GM18870 (cell line): ENCODE measurements around the gene KCNIP1.

Source experiments
- ATAC-seq: cut with Tn5 transposase; IDR thresholded peaks from one replicate; pipeline ENCODE4 v1.9.1; 2021; ENCODE audit warnings: moderate library complexity; ENCODE audit not compliant: unreplicated experiment

The KCNIP1 gene

DNA sequence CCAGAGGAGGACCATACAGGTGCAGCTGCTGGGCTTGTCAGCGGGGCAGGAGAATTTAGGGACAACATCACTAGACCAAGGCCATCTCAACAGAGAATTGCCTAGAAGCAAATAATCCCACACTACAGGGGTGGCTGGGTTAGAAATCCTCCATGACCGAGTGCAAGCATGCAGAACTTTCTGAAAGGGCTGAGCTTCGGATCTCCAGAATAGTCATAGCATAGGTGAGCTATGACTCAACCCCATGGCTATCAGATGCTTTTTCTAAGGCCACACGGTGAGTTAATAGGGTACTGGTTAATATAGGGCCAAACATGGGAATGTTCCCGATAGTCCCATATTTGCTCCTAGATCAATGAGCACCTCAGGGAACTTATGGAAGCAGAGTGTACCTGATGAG lies 4.2 kb downstream of the KCNIP1 start:
- ATAC-seq = peak; percentile 65

DNA sequence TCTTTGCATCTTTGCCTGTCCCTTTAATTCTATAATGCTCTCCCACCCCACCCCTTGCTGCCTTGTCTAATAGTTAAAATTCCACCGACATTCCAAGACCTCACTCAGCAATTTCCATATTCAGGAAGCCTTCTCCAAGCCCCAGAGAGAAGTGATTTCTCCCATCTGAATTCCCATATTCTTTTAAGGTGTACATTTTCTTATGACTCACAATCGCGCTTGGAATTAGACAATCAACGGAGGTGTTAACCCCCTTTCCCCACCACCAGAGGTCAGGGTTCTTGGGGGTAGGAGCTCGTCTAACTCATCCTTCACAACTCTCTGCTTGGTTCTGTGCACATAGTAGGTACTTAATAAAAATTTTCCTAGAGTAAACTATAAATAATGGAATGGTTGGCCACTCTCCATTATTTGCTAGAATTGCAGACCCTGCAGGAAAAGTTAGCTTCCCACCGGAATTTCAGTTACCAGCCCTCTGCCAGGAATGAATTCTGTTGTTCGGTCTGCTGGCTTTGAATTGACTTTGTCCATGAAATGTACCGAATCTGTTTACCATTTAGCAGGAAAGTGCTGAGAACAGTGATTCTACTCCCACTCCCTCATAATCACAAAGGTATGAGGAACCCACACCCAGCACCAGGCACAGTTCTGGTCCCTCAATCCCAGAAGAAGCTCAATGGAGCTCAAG lies 5.0 kb downstream of the KCNIP1 start:
- ATAC-seq = no peak

DNA sequence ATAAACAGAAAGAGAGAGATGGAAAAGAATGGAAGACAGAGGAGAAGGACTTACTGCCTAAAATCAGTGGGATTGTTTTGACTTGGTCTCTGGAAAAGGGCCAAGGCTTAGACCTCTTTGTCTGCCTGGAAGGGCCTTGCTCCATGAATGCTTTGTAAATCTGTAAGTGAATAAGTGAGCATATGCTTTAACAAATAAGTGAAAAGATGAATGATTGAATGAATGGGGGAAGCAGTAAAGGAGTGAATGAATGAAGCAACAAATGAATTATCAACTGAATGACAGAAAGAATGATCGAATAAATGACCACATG lies 5.5 kb downstream of the KCNIP1 start:
- no peak for ATAC-seq

DNA sequence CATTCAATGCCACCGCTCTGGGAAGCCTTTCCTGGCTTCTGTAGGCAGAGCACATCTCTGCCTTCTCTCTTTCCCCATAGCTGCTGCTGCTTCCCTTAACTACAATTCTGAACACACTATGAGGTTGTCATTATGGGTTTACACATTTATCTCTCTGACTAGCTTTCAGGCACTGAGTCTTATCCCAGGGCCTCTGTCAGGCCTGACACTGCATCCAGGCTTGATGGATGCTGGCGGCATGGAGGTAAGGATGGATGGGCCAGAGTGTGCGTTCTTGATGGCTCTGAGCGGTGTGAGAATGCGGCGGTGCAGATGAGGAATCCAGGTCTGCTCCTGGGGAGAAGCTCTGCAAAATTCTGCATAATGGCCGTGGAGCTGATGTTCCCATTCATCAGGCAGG lies 6.3 kb downstream of the KCNIP1 start:
- no peak for ATAC-seq

DNA sequence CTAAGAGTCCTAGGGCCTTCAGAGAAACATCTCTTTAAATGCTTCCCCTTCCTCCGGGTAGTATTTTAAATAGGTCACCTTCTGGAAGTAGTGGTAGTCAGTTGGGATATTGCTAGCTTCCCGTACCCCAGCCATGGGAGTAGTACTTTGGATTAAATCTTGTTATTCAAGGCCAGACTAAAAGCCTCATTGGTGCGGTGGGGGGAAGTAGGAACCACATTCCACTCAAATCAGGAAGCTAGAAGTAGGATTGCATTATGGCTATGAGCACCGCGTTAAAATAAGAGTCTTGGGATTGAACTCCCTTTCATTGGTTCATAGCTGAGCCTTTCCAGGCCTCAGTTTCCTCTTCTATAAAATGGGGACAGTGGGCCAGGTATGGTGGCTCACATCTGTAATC lies 6.7 kb downstream of the KCNIP1 start:
- no peak for ATAC-seq

DNA sequence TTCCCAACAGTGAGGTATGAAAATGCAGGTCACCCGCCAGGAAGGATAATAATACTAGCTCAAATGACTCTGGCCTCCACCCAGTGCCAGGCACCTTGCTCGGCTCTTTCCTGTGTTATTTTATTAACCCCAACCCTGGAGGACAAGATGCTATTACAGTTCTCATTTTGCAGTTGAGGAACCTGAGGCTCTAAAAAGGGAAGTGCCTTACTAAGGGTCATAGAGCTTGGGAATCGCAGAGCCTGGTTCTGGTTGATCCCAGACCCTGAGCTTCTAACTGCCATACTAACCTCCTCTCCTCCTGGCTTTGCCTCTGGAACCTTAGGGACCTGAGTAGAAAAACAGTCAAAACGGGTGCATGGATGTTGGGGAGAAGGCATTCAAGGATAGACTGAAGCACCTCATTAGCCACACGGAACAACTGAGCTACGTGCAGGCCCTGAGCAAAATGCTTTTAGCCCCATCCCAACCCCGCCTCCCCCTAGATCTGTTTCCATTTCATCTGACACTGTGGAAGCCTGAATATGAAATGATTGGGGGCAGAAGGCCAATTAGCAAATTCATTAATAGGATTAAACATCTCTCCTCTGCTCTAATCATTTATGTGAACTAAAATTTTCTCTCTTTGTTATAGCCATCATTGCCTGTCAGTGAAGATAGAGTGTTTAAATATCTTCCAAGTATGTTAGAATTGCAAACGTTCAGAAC lies 7.9 kb downstream of the KCNIP1 start:
- ATAC-seq = no peak

DNA sequence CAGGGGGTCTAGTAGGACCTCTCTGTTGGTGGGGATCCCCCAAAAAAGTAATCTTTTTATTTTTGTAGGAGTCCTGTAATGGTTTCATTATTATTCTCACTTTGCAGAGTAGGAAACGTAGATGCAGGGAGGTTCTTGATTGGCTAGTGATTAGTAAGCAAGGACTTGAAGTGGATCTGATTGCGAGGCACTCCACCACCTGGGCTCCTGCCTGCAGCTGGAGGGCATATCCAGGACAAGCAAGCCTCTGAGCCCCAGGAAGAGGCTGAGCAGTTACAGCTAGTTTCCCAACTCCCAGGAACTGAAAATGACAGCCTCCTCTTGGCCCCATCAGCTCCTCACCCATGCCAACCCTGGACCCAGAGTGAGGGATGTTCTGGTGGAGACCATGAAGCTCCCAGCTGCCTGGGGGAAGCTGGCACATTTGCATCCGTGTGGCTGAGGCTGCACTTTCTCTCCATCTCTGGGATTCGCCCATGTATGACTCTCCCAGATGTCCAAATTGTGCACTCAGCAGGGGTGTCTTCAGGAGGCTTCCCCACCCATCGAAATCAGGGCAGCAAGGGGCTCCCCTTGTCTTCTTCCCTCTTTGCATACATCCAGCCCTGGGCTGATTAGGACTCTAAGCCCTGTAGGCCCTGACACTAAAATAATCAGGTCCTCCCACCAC lies 10.2 kb downstream of the KCNIP1 start:
- no peak for ATAC-seq

DNA sequence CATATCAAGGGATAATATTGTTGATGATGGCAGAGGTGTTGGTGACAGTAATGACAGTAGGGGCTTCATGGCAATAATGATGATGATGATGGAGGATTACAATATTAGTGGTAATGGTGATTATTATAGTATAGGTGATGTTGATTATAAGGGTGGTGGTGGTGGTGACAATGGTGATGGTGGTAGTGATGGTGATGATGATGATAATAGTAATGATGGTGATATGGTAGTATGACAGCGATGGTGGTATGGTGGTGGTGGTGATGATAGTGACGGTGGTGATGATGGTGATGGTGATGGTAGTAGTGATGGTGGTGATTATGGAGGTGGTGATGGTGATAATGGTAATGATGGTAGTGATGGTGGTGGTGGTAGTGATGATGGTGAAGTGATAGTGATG lies 13.6 kb downstream of the KCNIP1 start:
- no peak for ATAC-seq

DNA sequence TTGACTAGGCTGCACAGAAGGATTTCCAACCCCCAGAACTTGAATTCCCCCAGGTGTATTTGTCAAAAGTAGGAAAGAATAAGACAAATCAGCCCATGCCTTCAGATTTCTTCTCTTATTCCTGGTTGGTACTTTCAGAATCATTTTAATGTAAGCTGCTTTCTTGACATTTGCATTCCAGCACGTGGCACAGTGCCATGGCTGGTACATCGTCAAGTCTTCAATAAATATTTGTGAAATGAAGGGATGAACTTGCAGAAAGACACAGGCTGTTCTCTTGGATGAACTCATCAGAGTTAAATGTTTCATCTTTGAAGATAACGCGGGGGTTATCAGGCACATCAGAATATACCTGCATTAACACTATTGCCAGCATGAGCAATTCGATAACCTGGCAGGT lies 14.5 kb downstream of the KCNIP1 start:
- no peak for ATAC-seq

DNA sequence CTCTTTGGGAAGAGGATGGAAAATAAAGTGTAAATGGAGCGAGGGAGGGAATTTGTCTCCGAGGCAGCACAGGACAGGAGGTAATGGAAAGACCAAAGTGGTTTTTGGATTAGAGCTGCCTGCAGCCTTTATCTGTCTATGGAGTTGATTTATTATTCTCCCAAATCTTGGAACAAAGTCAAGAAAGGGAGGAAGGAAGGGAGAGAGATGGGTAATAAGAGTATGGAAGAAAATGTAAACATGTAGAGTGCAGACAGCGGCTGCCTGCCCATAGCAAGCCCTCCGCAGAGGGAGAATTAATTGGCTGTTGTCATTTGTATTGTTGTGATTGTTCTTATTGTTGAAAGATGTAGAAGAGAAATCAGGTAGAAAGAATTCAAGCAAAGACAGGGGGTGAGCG lies 15.7 kb downstream of the KCNIP1 start:
- ATAC-seq = no peak

DNA sequence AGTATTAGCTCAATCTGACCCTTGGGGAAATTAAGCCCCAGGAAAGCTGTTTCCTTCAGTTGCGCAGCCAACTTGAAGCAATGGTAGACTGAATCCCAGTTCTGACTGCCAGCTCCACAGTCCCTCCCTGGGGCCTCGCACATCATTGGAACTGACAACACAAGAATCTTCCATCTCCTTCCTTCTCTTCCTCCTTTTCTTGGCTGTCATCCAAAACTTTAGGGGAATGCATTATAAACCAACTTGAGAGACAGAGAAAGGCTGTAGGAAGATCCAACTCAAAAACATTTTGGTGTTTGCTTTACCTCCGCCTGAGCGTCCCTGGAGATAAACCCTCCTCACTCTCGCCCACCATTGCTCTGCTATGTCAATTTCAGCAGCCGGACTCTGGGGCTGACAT lies 16.6 kb downstream of the KCNIP1 start:
- ATAC-seq = no peak

DNA sequence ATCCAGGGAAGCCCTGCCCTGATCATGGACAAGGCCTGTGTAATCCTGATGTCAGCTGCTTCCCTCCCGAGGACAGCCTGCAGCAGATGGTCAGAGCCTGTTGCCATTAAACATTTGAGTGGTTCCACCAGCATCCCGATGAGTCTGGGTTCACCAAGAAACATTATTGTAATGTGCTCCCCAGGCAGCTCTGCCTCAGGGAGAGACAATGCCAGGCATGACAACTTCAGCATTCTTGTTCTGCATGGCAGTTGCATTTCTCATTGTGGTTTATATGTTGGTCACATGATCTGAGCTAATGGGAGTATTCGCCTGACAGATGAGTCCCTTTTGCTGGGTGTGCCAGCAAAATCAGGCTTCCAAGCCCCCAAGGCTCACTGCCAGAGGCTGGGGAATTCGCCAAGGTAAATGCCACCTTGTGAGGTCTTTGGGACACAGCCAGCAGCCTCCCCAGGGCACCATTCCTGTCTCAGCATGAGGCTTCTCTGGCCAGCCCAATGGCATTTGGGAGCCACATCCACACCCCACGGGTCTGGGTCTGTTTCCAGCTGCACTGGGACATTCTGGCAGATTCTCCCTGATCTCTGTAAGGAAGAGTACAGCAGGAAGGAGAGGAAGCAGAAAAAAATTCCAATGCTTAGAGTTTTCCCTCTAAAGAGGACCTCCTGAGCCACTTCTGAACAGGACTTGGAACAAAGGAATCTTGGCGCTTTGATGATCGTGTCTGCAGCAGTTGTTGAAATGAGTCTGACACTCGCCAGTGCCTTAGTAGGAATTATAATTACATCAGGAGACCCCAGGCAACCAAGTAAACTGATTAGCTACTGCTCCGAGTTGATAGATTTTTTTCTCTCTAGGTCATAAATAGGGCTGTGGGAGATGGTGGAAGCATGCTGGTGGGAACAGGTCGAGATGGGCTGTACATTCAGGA lies 18.7 kb downstream of the KCNIP1 start:
- ATAC-seq = no peak

DNA sequence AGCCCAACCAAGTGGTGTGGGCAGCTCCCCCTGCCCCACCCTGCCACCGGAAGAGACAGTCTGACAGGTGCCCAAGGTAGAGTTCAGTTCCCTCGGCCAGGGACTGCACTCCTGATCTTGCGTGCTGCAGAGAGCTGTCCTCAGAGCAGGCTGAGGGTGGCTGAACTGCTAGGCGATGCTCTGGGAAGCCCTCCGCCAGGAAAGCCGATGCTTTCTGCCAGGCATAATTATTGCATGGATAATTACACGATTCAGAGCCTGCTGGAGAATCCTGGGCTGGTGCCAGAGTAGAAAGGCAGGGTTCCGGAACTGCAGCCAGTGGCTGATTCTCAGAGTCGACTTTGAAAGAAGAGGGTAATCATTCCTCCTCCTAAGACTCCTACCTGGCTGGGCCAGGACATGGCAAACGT lies 19.3 kb downstream of the KCNIP1 start:
- ATAC-seq = no peak

DNA sequence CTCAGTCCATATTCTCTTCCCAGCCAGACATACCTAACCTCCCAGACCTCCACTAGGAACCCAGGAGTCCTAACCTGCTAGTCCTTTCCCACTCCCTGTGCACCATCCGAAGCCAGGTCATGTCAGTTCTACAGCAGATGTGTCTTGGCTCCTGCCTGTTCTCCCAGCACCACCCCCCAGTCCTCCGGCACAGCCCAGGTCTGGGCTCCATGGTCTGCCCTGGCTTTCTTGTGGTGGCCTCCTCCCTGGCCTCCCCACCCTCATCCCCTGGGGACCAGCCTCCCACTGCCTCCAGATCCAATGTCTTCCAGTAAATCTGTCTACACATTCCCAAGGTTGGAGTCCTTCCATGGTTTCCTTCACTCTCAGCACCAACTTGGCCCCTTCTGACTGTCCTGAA lies 20.0 kb downstream of the KCNIP1 start:
- no peak for ATAC-seq

DNA sequence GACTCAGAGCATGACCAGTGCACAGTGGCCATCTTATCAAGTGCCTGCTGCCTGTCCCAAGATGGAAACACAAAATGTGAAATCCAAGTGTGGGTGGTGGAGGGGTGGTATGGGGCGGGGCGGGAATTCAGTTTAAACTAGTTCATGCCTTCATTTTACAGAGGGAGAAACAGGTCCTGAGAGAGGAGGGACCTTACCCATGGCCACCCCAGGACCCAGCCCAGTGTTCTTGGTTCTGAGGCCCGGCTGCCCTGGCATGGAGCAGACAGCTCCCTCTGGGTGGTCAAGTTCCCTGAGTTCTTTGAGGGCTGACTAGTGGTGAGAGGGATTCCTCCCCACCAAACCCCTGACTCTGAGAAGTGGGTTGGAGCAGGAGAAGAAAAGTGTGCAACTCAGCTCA lies 20.8 kb downstream of the KCNIP1 start:
- no peak for ATAC-seq

DNA sequence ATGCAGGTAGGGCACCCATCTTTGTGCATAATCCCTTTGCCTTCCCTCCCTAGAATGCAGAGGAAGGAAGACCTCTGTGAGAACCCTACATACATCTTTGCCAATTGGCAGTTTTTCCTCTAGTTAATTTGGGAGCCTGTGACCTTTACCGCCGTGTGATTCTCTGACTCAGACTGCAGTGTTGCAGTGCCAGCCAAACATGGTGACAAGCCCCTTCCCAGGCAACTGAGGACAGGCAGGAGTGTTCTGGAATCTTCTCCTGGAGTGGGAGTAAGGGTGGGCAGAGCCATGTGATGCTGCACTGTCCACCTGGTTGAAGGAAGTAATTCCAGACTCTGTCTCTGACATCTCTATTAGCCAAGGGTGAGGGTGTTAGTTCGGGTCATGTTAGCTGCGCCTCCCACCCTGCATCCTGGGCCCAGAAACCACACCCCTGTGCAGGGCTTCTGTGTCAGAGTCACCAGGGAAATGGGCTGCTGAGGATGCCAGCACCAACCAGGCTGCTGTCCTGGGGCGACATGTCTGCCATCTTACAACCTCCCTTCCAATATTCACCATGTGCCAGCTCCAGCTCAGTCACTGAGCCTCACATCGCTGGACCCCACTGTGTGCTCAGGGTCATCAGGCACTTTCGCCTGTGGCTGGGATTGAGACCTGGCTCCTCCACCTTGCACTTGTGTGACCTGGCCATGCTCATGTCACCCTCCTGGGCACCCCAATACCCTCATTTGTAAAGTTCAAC lies 21.8 kb downstream of the KCNIP1 start:
- no peak for ATAC-seq

DNA sequence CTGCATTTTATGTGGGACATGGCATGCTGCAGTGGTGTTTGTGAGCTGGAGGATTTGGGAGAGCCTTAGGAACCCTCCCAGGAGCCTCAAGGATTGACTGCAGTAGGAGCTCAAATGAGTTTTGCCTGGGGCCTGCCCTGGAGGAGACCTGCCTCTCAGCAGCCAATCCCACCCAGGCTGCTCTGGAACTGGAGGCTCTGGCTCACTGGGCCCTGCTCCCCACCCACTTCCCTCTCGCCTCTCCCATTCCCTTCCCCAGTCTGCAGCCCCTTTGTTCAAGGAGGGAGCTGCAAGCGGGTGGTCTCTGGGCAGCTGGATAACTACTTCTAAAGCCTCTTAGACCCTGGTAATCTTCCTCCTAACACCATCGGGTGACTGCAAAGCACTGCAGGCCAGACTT lies 24.2 kb downstream of the KCNIP1 start:
- no peak for ATAC-seq

DNA sequence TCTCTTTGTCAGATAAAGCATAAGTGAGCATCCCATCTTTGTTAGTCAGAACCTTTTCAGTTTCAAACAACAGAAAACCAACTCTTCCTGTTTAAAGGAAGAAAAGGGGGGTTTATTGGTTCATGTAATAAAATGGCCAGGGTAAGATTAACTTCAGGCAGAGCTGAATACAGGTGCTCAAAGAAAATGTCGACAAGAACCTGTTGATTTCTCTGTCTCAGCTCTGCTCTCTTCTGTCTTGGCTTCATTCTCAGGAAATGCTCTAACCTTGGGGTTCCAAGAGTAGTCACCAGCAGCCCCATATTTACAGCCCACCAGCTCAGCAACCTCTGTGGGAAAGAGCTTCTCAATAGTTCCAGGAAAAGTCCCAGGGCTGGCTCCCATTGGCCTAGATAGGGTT lies 25.2 kb downstream of the KCNIP1 start:
- no peak for ATAC-seq

DNA sequence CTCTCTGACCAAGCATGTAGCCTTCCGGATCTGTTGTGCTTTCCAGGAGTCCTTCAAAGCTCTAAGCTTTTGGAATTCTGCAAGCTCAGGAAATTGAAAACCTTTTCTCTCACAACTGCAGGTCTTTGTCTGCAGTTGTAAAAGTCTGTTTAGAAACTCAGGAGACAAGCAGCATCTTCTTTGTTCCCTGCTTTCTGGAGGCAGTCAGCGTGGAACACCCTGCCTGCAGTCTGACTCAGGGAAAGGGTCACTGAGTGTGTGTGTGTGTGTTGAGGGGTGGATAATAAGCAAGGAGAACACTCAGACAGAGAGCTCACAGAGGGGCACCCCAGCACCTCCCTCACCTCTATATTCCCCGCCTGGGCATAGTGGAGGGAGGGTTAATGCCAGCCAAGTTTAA lies 29.1 kb downstream of the KCNIP1 start:
- ATAC-seq = no peak

DNA sequence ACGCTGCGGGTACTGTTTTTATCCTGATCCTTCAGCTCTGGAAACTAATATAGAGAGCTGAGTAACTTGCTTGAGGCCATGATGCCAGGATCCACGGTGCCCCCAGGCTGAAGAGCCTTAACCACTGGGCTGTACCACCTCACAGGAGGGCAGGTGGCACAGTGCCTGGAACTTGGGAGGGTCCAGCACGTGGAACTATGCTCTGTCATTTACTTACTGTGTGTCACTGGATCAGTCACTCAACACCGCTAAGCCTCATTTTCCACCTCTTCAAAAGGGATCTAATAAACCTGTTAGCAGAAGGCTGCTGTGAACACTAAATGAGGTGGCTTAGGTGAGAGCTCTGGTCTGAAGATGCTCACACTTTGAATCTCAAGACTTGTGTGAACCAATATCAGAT lies 29.6 kb downstream of the KCNIP1 start:
- no peak for ATAC-seq

DNA sequence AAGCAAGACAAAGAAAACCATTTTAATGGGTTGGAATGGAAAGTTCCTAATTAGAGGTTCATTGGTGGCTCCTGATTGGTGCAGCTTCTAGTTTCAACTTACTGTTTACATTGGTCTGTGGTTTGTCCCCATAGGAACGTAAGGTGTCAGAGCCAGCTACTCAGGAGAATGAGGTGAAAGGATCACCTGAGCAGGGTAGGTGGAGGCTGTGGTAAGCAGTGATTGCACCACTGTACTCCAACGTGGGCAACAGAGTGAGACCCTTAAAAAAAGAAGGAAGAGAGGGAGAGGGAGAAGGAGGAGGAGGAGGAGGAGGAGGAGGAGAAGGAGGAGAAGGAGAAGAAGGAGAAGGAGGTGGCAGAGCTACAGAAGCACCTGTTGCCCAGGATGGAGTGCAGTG lies 30.4 kb downstream of the KCNIP1 start:
- ATAC-seq = no peak
